GM12872 (cell line): ENCODE results near the gene IRS1.

Experiments
- TF ChIP-seq, protein P1 (sequence below): IDR thresholded peaks from 3 replicates; pipeline ENCODE4 v1.5.1; 2011; ENCODE audit warnings: low read depth, mild to moderate bottlenecking, low read length, moderate library complexity; ENCODE audit not compliant: insufficient read depth

Gene IRS1, protein sequence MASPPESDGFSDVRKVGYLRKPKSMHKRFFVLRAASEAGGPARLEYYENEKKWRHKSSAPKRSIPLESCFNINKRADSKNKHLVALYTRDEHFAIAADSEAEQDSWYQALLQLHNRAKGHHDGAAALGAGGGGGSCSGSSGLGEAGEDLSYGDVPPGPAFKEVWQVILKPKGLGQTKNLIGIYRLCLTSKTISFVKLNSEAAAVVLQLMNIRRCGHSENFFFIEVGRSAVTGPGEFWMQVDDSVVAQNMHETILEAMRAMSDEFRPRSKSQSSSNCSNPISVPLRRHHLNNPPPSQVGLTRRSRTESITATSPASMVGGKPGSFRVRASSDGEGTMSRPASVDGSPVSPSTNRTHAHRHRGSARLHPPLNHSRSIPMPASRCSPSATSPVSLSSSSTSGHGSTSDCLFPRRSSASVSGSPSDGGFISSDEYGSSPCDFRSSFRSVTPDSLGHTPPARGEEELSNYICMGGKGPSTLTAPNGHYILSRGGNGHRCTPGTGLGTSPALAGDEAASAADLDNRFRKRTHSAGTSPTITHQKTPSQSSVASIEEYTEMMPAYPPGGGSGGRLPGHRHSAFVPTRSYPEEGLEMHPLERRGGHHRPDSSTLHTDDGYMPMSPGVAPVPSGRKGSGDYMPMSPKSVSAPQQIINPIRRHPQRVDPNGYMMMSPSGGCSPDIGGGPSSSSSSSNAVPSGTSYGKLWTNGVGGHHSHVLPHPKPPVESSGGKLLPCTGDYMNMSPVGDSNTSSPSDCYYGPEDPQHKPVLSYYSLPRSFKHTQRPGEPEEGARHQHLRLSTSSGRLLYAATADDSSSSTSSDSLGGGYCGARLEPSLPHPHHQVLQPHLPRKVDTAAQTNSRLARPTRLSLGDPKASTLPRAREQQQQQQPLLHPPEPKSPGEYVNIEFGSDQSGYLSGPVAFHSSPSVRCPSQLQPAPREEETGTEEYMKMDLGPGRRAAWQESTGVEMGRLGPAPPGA (N-terminal part only)

DNA sequence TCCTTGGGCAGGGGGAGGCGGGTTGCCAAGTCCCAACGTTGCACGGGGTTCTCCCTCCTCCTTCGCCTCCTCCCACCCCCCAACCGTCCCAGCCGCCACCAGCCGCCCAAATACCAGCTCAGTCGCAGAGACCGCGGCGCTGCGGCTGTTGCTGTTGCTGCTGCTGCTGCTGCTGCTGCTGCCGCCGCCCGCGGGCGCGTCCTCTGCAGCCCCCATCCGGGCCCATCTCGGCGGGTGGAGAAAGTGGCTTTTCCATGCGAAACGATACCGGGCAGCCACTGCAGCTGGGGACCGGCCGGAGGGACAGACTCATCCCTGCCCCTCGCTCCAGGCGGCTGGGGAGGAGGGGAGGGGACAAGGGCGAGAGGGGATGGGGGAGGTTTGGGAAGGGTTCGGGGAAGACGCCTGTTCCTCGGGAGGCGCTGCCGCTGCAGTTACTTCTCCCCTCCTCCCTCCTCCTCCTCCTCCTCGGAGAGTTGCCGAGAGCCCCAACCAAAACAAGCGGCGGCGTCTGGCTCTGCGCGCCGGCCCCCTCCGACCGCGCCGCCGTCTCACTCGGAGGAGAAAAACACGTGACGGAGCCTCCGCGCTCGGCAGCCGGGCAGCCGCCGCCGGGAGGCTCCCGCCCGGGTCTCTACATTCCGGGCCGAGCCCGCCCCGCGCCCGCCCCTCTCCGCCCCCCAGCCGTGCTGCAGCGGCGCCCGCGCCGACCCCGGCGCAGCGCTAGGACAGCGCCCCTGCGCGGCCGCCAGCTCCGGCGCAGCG, at the start of gene IRS1:
IRS1 (minus strand) TSS at position 610 of the 765 bp plus-strand sequence. CDS start 1,082 bp downstream, outside the sequence.
- TF ChIP-seq, protein P1, sequence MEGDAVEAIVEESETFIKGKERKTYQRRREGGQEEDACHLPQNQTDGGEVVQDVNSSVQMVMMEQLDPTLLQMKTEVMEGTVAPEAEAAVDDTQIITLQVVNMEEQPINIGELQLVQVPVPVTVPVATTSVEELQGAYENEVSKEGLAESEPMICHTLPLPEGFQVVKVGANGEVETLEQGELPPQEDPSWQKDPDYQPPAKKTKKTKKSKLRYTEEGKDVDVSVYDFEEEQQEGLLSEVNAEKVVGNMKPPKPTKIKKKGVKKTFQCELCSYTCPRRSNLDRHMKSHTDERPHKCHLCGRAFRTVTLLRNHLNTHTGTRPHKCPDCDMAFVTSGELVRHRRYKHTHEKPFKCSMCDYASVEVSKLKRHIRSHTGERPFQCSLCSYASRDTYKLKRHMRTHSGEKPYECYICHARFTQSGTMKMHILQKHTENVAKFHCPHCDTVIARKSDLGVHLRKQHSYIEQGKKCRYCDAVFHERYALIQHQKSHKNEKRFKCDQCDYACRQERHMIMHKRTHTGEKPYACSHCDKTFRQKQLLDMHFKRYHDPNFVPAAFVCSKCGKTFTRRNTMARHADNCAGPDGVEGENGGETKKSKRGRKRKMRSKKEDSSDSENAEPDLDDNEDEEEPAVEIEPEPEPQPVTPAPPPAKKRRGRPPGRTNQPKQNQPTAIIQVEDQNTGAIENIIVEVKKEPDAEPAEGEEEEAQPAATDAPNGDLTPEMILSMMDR: peak; percentile 45; the same call in 1 of the 3 replicates

DNA sequence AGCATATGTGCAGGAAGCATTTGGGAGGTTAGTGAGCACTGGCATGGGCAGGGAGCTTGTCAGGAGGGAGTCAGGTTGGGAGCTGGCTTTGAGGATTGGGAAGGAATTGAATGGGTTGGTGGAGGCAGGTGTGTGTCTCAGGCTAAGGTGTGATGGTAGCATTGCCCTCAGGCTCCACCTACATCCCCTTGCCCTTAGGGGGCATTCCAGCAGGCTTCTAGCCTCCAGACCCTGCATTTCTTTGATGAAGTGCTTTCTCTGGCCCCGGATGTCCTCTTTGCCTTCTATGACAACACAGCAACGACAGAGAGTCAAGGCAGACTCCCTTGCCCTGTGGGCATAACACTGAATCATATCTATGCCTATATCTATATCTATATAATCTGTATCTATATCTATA, 49.7 kb upstream of the IRS1 start:
- TF ChIP-seq, protein P1: no peak

- TF ChIP-seq, protein P1: no peak
These were observed 47.9 kb upstream of the IRS1 start for GRCh38 chr2:226847511-226847910.

GRCh38 chr2:226847090-226847489, 47.5 kb upstream of the IRS1 start:
- TF ChIP-seq, protein P1: no peak

- TF ChIP-seq, protein P1: no peak
These were observed 45.9 kb upstream of the IRS1 start for GRCh38 chr2:226845386-226846116.

DNA sequence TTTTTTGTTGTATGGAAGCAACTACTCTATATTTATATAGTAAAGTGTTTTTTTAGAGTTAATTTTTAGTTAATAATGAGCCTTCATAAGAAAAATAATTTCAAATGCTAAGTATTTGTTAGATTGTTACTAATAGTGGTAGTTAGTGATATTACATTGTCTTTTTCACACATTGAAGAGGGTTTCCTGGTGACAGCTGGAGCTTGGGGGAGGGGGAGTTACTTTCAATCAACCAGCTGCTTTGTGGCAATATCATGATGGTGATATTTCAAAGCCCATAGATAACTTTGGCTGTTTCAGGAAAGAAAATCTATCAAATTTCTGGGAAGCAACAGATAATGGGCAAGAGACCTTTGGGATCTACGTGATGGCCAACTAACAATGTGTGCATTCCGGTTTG, 40.3 kb upstream of the IRS1 start:
- TF ChIP-seq, protein P1: no peak
